Femur (tissue), 1 donor: Measurements from ENCODE around the gene NCOR1.
"Not testable (repeated sequence)": the region's sequence is repeated elsewhere in the genome, so short reads cannot be mapped to it uniquely, and the experiment has no call there.

Experiments
- DNase-seq: peaks from one replicate; pipeline ENCODE4 v3.0.0-alpha.2; 2017

Gene NCOR1

GRCh38 chr17:16214190-16215001 is 938 bp downstream of the NCOR1 start:
- DNase-seq, result no peak

DNA sequence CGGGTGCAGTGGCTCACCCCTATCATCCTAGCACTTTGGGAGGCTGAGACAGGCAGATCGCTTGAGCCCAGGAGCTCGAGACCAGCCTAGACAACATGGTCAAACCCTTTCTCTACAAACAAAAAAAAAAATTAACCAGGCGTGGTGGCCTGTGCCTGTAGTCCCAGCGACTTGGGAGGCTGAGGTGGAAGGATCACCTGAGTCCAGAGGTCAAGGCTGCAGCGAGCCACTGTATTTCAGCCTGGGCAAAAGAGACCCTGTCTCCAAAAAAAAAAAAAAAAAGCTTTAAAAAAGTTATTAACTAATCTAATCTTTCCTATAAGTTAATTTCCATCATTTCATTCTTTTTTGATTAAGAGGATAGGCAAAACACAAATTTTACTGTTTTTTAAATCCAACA is 2.5 kb downstream of the NCOR1 start:
- no peak for DNase-seq

- no peak for DNase-seq
Measured at GRCh38 chr17:16211590-16211989, 3.7 kb downstream of the NCOR1 start.

GRCh38 chr17:16204763-16205162 is 10.6 kb downstream of the NCOR1 start:
- DNase-seq, result not testable (repeated sequence)

DNA sequence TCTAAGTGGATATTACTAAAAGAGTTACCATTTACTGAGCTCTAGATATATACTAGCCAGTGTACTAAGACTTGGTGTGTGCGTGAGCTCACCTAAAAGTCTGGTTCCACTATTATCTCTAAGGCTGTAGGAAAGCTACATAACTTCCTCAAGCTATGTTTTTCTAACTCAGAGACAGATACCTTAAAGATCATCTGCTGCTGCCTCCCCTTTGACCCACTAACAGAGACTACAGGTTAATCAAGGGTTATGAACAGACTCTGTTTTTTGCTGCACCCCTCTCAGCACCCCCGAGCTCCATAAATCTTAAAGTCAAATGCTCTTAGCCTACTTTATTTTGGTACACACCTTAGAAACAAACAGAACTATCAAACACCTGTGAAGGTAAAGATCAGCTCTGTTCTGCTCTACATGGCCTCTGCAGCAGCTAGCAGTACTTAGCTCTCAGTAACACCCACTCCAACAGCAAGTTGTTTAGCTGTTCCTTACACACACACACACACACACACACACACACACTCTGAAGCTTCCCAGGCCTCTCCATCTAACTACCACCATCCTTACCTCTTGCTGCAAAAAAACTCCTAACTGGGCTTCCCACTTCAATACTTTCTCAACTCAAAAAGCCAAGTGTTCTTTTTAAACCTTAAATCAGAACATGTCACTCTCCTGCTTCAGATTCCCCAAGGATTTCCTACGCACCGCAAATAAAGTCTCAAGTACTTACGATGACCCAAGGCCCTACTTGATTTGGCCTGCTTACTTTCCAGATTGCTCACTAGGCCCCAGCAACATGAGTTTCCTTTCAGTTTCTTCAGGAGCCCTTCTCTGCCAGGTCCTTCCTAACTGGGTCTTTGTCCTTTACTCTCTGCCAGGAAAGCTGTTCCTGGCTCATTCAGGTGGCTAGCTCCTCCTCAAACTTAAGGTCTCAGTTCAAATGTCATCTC is 12.5 kb downstream of the NCOR1 start:
- DNase-seq, result not testable (repeated sequence)

DNA sequence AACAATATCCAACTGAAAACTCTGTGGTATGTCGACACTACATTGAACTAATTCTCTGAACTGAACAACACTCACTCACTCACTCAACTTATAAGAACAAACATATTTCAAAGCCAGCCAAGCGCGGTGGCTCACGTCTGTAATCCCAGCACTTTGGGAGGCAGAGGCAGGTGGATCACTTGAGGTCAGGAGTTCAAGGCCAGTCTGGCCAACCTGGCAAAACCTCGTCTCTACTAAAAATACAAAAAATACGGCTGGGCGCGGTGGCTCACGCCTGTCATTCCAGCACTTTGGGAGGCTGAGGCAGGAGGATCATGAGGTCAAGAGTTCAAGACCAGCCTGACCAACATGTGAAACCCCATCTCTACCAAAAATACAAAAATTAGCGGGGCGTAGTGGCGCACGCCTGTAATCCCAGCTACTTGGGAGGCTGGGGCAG is 13.6 kb downstream of the NCOR1 start:
- not testable (repeated sequence) for DNase-seq

DNA sequence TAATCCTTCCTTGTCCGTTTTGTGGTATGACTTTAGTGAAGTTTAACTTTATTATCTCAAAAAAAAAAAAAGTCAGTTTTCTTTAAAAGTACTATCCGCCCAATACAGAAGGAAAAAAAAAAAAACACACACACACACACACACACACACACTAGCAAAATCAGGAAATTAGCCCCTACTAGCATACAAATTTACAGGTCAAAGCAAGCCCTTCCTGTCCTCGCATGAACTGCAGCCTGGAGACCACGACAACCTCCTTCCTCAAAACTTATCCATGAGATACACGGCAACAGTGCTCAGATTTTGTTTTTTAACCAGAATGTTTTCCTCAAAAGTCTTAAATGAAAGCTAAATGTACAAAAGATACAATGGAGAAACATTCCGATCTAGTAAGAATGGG is 16.2 kb downstream of the NCOR1 start:
- no peak for DNase-seq

DNA sequence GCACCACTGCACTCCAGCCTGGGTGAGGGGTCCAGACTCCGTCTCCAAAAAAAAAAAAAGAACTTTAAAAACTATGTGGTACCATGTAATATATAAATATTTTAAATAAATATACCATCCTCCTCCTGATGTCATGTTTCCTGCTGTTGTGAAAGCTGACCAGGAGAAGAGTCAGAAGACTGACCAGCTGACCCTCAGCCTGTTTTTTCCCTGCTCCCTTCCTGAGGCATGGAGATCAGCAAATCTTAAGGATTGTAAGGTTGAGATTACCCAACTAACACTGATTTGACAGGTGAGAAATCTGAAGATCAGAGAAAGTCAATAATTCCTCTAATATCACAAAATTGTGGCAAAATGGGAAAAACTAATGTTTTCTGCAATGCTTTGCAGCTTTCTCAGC is 18.1 kb downstream of the NCOR1 start:
- no peak for DNase-seq

DNA sequence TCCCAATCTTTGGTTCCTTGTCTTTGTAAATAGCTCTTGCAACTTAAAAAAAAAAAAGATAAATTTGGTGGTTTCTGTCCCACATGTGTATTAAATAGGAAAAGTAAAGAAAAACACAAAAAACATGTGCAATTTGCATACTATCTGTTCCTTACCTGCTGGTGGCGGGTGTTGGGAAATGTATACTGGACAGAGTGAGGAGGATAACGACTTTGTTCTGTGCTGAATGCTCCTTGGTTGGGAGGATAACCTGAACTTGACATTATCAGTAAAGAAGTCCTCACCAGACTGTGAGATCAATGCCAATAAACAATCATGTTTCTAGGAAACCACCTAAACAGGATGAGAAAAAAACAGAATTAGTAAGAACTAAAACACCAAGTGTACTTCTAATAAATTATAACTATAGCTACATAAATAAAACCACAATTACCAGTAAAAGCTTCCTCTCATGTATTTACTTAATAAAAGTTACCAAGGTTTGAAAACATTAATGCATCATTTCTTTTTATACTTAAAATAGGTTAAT is 21.0 kb downstream of the NCOR1 start:
- DNase-seq, result not testable (repeated sequence)

DNA sequence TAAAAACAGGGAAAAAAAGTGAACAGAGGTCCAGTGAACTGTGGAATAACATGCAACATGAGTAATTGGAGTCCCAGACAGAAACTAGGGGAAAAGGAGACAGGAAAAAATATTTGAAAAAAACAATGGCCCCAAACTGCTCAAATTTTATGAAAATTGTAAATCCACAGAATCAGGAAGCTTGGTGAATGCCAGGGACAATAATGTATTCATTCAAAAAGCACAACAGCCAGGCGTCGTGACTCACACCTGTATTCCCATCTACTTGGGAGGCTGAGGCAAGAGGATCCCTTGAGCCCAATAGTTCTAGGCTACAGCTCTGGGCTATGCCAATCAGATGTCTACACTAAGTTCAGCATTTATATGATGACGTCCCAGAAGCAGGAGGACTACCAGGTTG is 23.7 kb downstream of the NCOR1 start:
- DNase-seq, result no peak

DNA sequence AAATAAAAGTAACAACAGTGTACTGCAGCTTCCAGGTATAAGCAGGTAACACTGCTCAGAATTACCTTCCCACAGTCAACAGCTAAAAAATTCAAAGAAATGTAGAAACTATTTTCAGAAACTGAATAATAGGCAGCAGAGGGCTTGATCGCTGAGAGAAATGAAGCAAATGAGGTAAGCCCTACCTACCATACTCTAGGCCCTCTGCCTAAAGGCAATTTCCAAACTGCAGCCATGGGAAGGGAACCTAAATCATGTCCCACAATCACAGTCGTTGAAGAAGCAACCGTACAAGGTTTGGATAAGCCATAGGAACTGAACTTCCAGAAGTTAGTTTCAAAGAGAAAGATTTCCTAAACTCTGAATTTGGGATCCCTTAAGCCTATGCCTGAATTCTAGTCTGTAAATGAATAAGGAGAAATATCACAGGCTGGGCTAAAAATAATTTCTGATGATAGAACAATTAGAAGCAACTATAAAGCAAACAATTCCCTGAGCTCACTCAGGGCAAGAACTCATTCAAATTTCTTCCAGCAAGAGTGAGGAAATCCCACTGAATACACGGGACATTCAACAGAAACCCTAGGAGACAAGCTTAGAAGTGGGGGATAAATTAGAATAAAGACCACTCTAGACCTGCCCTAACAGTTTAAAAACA is 24.5 kb downstream of the NCOR1 start:
- no peak for DNase-seq

- no peak for DNase-seq
Measured at GRCh38 chr17:16189791-16190348, 25.5 kb downstream of the NCOR1 start.

DNA sequence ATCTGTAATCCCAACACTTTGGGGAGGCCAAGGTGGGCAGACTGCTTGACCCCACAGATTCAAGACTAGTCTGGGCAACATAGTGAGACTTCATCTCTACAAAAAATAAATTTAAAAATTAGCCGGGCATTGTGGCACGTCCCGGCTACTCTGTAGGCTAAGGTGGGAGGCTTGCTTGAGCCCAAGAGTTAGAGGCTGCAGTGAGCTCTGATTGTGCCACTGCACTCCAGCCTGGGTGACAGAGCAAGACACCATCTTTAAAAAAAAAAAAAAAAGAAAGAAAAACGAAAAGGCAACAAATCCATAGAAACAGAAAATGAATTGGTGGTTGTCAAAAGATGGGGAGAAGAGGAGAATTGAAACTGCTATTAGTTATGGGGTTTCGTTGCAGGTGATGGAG is 27.7 kb downstream of the NCOR1 start:
- no peak for DNase-seq

DNA sequence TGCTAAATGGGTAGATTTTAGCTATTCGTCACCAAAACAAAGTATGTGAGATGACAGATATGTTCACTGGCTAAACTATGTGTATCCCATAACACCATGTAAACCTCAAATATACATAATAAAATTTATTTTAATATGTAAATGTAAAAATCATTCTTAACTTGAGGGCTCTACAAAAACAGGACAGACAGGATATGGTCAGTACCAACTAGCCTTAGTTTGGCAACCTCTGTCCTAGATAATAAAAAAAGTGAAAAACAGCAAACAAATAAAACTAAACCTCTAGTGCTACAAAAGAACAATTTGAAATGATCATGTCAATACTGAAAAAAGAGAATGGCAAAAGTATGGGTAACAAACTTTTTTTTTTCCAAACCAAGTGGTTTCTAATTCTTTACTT is 33.8 kb downstream of the NCOR1 start:
- DNase-seq, result no peak

DNA sequence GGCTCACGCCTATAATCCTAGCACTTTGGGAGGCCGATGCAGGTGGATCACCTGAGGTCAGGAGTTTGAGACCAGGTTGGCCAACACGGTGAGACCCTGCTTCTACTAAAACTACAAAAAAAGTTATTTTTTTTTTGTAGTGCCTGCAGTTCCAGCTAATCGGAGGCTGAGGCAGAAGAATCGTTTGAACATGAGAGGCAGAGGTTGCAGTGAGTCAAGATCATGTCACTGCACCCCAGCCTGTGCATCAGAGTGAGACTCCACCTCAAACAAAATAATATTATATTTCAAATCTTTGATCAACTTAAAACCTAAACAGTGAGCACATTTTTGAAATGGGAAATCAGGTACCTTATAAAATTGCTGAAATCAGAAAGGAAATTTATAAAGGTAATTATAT is 36.5 kb downstream of the NCOR1 start:
- no peak for DNase-seq

GRCh38 chr17:16171613-16172012 is 43.7 kb downstream of the NCOR1 start:
- DNase-seq, result no peak

DNA sequence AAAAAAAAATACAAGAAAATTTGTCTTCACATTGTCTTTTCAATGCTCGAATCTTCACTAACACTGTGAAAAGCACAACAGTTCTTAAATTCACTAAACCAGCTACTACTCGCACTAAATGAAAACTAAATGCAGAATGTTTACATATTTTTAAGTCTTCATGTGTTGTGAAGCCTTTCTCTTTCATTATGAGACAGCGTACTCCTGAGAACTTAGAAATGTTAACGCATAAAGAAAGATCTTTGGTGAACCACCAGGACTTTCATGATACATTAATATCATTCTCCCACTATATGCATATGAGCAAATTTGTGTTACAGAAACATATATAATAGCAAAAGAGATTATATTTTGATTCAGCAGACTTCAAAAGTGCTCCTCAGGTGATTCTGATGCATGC is 48.6 kb downstream of the NCOR1 start:
- not testable (repeated sequence) for DNase-seq

DNA sequence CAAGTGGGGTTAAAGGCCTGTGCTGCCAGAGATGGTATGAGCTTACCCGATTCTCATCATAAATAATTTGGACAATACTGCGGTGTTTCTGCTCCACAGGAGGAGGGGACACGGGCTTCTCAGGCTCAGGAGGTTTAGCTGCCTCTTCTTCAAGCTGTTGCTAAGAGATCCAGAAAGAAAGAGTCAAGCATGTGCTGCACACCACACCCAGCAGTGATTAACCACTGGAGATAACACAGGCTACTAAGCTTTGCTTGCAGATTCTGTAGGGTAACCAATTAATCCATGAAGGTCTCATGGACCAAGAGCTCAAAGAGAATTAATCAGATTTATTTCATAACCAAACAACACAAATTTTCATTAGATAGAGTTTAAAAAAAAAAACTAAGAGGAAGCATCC is 56.6 kb downstream of the NCOR1 start:
- no peak for DNase-seq

DNA sequence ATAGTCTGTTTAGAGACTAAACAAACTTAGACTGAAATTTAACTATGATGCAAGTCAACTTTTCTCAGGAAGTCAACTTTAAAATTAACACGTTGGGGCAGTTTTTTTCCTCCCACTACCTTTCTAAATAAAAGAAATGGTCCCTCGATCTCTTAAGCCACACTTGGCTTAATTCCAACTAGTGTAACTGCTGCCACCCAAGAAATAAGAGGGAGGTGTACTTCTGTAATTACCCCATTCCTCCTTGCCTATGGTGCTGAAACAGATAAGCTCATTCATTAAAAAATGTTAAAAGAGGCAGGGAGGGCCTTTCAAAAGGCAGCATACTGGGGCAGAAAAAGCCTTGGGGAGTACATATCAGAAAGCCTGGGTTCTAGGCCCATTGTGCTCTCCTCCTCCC is 59.8 kb downstream of the NCOR1 start:
- no peak for DNase-seq

DNA sequence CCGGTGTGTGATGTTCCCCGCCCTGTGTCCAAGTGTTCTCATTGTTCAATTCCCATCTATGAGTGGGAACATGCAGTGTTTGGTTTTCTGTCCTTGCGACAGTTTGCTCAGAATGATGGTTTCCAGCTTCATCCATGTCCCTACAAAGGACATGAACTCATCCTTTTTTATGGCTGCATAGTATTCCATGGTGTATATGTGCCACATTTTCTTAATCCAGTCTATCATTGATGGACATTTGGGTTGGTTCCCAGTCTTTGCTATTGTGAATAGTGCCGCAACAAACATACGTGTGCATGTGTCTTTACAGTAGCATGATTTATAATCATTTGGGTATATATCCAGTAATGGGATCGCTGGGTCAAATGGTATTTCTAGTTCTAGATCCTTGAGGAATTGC is 63.0 kb downstream of the NCOR1 start:
- DNase-seq, result not testable (repeated sequence)

DNA sequence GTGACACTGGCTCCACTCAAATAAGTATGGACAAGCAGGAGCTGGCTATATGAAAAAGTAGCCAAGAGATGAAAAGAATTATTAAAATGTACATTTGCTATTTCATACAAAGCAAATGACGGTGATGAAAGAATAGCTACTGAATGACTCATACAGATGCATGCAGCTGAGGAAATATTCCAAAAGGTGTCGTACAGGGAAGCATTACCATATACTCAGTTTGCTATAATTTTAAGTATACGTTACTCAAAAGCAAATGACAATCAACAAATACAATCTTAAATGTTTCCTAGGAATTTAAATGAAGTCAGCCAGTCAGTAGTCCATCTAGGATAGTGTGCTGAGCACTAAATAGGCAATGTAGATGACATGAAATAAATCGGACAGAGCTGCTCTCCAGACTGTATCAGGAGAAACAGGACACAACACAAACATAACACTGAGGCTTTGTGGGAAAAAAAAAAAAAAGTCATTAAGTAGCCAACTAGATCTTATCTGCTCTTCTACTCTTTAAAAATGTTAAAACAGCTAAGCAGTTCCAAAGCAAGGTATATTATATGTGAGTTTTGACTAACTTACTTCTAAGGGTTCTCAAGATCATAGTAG is 65.0 kb downstream of the NCOR1 start:
- no peak for DNase-seq

- no peak for DNase-seq
Measured at GRCh38 chr17:16148596-16148995, 66.7 kb downstream of the NCOR1 start.
